HFFc6 (cell line): ENCODE measurements around the gene RBBP7. TPM values are rescaled to one million over a fixed set of nuclear protein-coding genes. Genes with fewer than 3 reads are reported as not detected.
A peak's percentile ranks its signal among the peaks of the same experiment; 100 is the strongest.
"Not testable (repeated sequence)": the region's sequence is repeated elsewhere in the genome, so short reads cannot be mapped to it uniquely, and the experiment has no call there.

Source experiments
- DNase-seq: peaks from one replicate; pipeline ENCODE4 v3.0.0-alpha.2; 2018
- H3K27ac Mint-ChIP-seq: 2 replicates; pipeline ENCODE4 v1.8.0; 2020; ENCODE audit warnings: mild to moderate bottlenecking, mixed read lengths
- H3K27me3 Mint-ChIP-seq: 2 replicates; pipeline ENCODE4 v1.8.0; 2021; ENCODE audit warnings: mild to moderate bottlenecking, moderate library complexity, mixed read lengths; ENCODE audit not compliant: insufficient read depth
- H3K36me3 Mint-ChIP-seq: 2 replicates; pipeline ENCODE4 v1.8.0; 2021; ENCODE audit warnings: low read depth, mixed read lengths
- H3K4me1 Mint-ChIP-seq: 2 replicates; pipeline ENCODE4 v1.8.0; 2020; ENCODE audit warnings: low read depth, mixed read lengths
- H3K4me3 Mint-ChIP-seq: 2 replicates; pipeline ENCODE4 v1.8.0; 2020; ENCODE audit warnings: mild to moderate bottlenecking, moderate library complexity, mixed read lengths
- H3K9me3 Mint-ChIP-seq: 2 replicates; pipeline ENCODE4 v1.8.0; 2020; ENCODE audit warnings: mild to moderate bottlenecking, mixed read lengths
- total RNA-seq, 6 experiments: library from RNA; stranded (reverse); fragmentation: NEBNext Ultra II Directional; extraction: Animal tissue kit (Norgen Biotek cat#: 25700); gene quantifications; 2 replicates in 1 of 6; 3 replicates in 5 of 6; pipeline ENCODE4 v1.2.3, GENCODE V29; 2021
- TF ChIP-seq, protein P1 (sequence below): fragments of 200-600 bp; sonication (generic); IDR thresholded peaks from 2 replicates; pipeline ENCODE4 v1.5.0; 2021; ENCODE audit warnings: antibody characterized with exemption, mild to moderate bottlenecking

RBBP7 gene
- total RNA-seq, 6 experiments from 2014 or later: 83.4 to 121 (median 110) TPM

- Mint-ChIP-seq H3K36me3 (peaks cover 15% of the 10 kb centered on the region), H3K4me3 (no peak overlapping the region), H3K27ac (peak overlapping the region; percentile 33; the same call in 1 of the 2 replicates), H3K27me3 (no peaks in the 10 kb centered on the region), H3K9me3 (no peaks in the 10 kb centered on the region), H3K4me1 (peaks cover 11% of the 10 kb centered on the region)
- TF ChIP-seq, protein P1, sequence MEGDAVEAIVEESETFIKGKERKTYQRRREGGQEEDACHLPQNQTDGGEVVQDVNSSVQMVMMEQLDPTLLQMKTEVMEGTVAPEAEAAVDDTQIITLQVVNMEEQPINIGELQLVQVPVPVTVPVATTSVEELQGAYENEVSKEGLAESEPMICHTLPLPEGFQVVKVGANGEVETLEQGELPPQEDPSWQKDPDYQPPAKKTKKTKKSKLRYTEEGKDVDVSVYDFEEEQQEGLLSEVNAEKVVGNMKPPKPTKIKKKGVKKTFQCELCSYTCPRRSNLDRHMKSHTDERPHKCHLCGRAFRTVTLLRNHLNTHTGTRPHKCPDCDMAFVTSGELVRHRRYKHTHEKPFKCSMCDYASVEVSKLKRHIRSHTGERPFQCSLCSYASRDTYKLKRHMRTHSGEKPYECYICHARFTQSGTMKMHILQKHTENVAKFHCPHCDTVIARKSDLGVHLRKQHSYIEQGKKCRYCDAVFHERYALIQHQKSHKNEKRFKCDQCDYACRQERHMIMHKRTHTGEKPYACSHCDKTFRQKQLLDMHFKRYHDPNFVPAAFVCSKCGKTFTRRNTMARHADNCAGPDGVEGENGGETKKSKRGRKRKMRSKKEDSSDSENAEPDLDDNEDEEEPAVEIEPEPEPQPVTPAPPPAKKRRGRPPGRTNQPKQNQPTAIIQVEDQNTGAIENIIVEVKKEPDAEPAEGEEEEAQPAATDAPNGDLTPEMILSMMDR: no peak
- no peak for DNase-seq
Measured at GRCh38 chrX:16862829-16863228, 7.3 kb downstream of the RBBP7 start.

DNA sequence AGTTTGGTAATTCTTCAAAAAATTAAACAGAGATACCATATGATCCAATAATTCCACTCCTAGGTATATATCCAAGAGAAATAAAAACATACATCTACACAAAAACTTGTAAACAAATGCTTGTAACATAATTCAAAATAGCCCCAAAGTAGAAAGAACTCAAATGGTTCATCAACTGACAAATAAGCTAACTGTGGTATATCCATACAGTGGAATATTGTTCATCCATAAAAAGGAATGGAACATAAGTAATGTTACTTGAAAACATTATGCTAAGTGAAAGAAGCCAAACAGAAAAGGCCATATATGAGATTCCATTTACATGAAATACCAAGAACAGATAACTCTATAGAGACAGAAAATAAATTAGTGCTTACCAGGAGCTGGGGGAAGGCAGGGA is 13.4 kb downstream of the RBBP7 start:
- Mint-ChIP-seq H3K4me1 (peaks cover 5% of the 10 kb centered on the region; the same call in 1 of the 2 replicates), H3K27ac (peak overlapping the region; percentile 77; the same call in 1 of the 2 replicates), H3K36me3 (peaks cover 30% of the 10 kb centered on the region), H3K4me3 (no peak overlapping the region), H3K9me3 (peaks cover 7% of the 10 kb centered on the region), H3K27me3 (peaks cover 1% of the 10 kb centered on the region)
- TF ChIP-seq, protein P1: no peak
- no peak for DNase-seq

DNA sequence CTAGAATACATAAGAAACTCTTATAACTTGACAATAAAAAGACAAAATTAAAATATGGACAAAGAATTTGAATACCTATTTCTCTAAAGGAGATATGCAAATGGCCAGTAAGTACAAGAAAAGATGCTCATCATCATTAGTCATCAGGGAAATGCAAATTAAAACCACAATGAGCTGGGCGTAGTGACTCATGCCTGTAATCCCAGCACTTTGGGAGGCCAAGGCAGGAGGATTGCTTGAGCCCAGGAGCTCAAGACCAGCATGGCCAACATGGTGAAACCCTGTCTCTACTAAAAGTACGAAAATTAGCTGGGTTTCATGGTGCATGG is 14.1 kb downstream of the RBBP7 start:
- H3K36me3 Mint-ChIP-seq: peaks cover 30% of the 10 kb centered on the region
- not testable (repeated sequence) for H3K27me3 Mint-ChIP-seq, H3K9me3 Mint-ChIP-seq, H3K4me3 Mint-ChIP-seq, H3K4me1 Mint-ChIP-seq
- peak overlapping the region; percentile 77 for H3K27ac Mint-ChIP-seq
- peak; percentile 64 for DNase-seq

DNA sequence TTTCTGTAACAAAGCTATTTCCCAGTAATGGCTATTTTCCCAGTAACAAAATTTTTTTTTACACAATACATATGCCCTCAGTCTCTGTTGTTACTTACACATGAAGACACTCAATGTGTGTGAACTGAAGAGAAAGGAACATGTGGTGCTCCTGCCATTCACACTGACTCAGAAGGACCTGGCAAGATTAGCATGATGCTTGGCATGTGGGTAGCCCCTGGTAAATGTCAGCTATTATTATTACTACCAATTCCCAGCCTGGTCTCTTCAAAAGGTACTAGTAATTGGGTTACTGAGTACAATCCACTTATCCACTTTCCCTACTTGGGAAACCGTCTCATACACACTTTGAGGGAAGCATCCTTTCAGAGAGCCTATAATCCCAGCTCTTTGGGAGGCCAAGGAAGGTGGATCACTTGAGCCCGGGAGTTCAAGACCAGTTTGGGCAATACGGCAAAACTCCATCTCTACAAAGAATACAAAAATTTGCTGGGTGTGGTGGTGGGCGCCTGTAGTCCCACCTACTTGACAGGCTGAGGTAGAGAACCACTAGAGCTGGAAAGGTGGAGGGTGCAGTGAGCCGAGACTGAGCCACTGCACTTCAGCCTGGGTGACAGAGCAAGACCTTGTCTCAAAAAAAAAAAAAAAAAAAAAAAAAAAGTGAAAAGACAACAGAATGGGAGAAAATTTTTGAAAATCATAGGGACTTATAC is 14.6 kb downstream of the RBBP7 start:
- TF ChIP-seq, protein P1: no peak
- Mint-ChIP-seq H3K4me3 (no peak overlapping the region), H3K36me3 (peaks cover 30% of the 10 kb centered on the region), H3K27me3 (peaks cover 1% of the 10 kb centered on the region), H3K9me3 (peaks cover 7% of the 10 kb centered on the region), H3K27ac (peak overlapping the region; percentile 77), H3K4me1 (peaks cover 5% of the 10 kb centered on the region; the same call in 1 of the 2 replicates)
- no peak for DNase-seq

DNA sequence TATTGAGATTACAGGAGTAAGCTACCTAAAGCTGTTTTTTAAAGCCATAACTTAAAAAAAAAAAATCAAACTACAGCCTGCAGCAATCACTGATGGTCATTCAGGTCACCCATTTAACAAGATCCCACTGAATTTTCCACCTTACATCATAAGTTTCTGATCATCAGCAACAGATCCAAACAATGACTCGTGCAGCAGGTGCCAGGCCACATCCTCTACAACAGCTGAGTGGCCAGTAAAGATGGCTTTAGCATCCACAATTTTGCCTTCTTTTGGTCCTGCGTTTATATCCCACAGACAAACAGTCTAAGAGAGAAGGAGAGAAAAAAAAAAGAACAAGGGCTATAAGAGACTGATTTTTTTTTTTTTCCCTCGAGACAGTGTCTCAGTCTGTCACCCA is 16.6 kb downstream of the RBBP7 start:
- no peak overlapping the region for H3K4me3 Mint-ChIP-seq
- peaks cover 21% of the 10 kb centered on the region for H3K36me3 Mint-ChIP-seq
- TF ChIP-seq, protein P1: no peak
- no peak for DNase-seq
- H3K4me1 Mint-ChIP-seq: peaks cover 5% of the 10 kb centered on the region; the same call in 1 of the 2 replicates
- peaks cover 7% of the 10 kb centered on the region for H3K9me3 Mint-ChIP-seq
- H3K27me3 Mint-ChIP-seq: peaks cover 1% of the 10 kb centered on the region
- H3K27ac Mint-ChIP-seq: no peak overlapping the region

DNA sequence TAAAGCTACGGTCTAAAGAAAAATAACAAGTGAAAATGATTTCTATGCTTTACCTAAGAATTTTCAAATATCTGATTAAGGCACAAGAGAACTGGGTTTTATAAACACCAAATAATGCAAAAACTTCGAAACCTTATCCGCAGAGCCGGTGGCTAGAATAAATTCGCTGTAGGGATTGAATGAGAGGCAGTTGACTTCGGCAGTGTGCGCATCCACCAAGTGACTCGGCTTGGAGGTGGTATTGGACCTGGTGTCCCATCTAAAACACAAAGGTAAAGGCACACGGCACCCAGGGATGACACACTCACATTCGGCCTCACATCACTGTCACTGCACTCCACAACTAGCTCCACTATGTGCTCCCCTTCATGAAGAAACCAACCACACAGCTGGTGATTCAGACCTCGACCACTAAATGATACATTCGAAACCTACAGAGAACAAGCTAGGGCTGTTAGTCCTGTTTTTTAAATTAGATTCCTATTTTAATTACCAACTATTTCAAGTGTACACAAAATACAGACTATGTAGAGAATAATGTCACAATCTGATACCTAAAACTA is 17.5 kb downstream of the RBBP7 start:
- peaks cover 18% of the 10 kb centered on the region for H3K36me3 Mint-ChIP-seq

More for the DNA sequence above, 17.5 kb downstream of the RBBP7 start:
- peaks cover 7% of the 10 kb centered on the region for H3K9me3 Mint-ChIP-seq
- TF ChIP-seq, protein P1: no peak
- no peak overlapping the region for H3K27ac Mint-ChIP-seq
- H3K4me1 Mint-ChIP-seq: peaks cover 5% of the 10 kb centered on the region; the same call in 1 of the 2 replicates
- no peak for DNase-seq
- peaks cover 1% of the 10 kb centered on the region for H3K27me3 Mint-ChIP-seq
- no peak overlapping the region for H3K4me3 Mint-ChIP-seq
